DMS153 treated with DMSO at 0.1 percent for 48 hours (cell line): ENCODE data around the gene ADCY1.

Experiments
- DNase-seq: peaks from one replicate; lab custom pipeline; 2025; ENCODE audit not compliant: unreplicated experiment; lab: John Stamatoyannopoulos, UW

Gene ADCY1

GRCh38 chr7:45689011-45689796, 115.0 kb downstream of the ADCY1 start:
- DNase-seq = no peak

- DNase-seq = no peak
Measured at GRCh38 chr7:45689797-45690761, 115.9 kb downstream of the ADCY1 start.

GRCh38 chr7:45690762-45691150, 116.6 kb downstream of the ADCY1 start:
- DNase-seq = no peak

GRCh38 chr7:45691155-45691656, 117.0 kb downstream of the ADCY1 start:
- DNase-seq = no peak

- no peak for DNase-seq
Measured at GRCh38 chr7:45692031-45692430, 117.9 kb downstream of the ADCY1 start.

GRCh38 chr7:45695249-45695995, 121.3 kb downstream of the ADCY1 start:
- DNase-seq = no peak

- no peak for DNase-seq
Measured at GRCh38 chr7:45696476-45696875, 122.3 kb downstream of the ADCY1 start.

GRCh38 chr7:45697576-45698136, 123.5 kb downstream of the ADCY1 start:
- DNase-seq = no peak

GRCh38 chr7:45698303-45699014, 124.3 kb downstream of the ADCY1 start:
- DNase-seq = no peak

- no peak for DNase-seq
Measured at GRCh38 chr7:45699015-45699309, 124.8 kb downstream of the ADCY1 start.

GRCh38 chr7:45699726-45700390, 125.7 kb downstream of the ADCY1 start:
- DNase-seq = no peak

- no peak for DNase-seq
Measured at GRCh38 chr7:45700556-45700955, 126.4 kb downstream of the ADCY1 start.

GRCh38 chr7:45701701-45702510, 127.7 kb downstream of the ADCY1 start:
- no peak for DNase-seq

- no peak for DNase-seq
Measured at GRCh38 chr7:45702751-45703150, 128.6 kb downstream of the ADCY1 start.

- DNase-seq = no peak
Measured at GRCh38 chr7:45703373-45703821, 129.2 kb downstream of the ADCY1 start.

- no peak for DNase-seq
Measured at GRCh38 chr7:45703911-45704682, 129.9 kb downstream of the ADCY1 start.

GRCh38 chr7:45704683-45705016, 130.5 kb downstream of the ADCY1 start:
- no peak for DNase-seq
